ENCODE results near the gene STX18.
A peak's percentile ranks its signal among the peaks of the same experiment; 100 is the strongest.
"Not testable (repeated sequence)": the region's sequence is repeated elsewhere in the genome, so short reads cannot be mapped to it uniquely, and the experiment has no call there.

The STX18 gene

GRCh38 chr4:4506961-4507360, 34.9 kb downstream of the STX18 start:
- DNase-seq = no peak

- DNase-seq = not testable (repeated sequence)
Observed at GRCh38 chr4:4505211-4505610, 36.6 kb downstream of the STX18 start.

- no peak for DNase-seq
Observed at GRCh38 chr4:4504783-4505182, 37.1 kb downstream of the STX18 start.

GRCh38 chr4:4502694-4503311, 39.0 kb downstream of the STX18 start:
- DNase-seq = no peak

- DNase-seq = no peak
Observed at GRCh38 chr4:4501679-4502078, 40.2 kb downstream of the STX18 start.

- DNase-seq = no peak
Observed at GRCh38 chr4:4499438-4500123, 42.3 kb downstream of the STX18 start.

- DNase-seq = no peak
Observed at GRCh38 chr4:4496592-4497372, 45.1 kb downstream of the STX18 start.

- DNase-seq = no peak
Observed at GRCh38 chr4:4494882-4495281, 47.0 kb downstream of the STX18 start.

- DNase-seq = no peak
Observed at GRCh38 chr4:4492161-4492847, 49.5 kb downstream of the STX18 start.

GRCh38 chr4:4491396-4491893, 50.4 kb downstream of the STX18 start:
- DNase-seq = no peak

GRCh38 chr4:4490816-4491215, 51.0 kb downstream of the STX18 start:
- no peak for DNase-seq

- no peak for DNase-seq
Observed at GRCh38 chr4:4490041-4490440, 51.8 kb downstream of the STX18 start.

- peak; percentile 67 for DNase-seq
Observed at GRCh38 chr4:4488405-4489404, 53.1 kb downstream of the STX18 start.

- DNase-seq = no peak
Observed at GRCh38 chr4:4486969-4487368, 54.9 kb downstream of the STX18 start.

- no peak for DNase-seq
Observed at GRCh38 chr4:4485806-4486205, 56.0 kb downstream of the STX18 start.

GRCh38 chr4:4481399-4481994, 60.4 kb downstream of the STX18 start:
- no peak for DNase-seq

GRCh38 chr4:4480685-4481398, 61.0 kb downstream of the STX18 start:
- no peak for DNase-seq

- DNase-seq = no peak
Observed at GRCh38 chr4:4480205-4480604, 61.6 kb downstream of the STX18 start.

- no peak for DNase-seq
Observed at GRCh38 chr4:4479366-4479765, 62.5 kb downstream of the STX18 start.

GRCh38 chr4:4477796-4478195, 64.1 kb downstream of the STX18 start:
- DNase-seq = no peak

- DNase-seq = no peak
Observed at GRCh38 chr4:4477391-4477790, 64.5 kb downstream of the STX18 start.

Data from activated CD8-positive, alpha-beta memory T cell treated with anti-CD3 and anti-CD28 coated beads, Interleukin-2, amount 50 U/mL, for 4 hours (primary cell).